GM12864 (cell line): Measurements from ENCODE around the gene PAXX.

Experiments
- DNase-seq: peaks from one replicate; pipeline ENCODE4 v3.0.0-alpha.2; 2011; ENCODE audit warnings: low read depth
- H3K4me3 ChIP-seq: 2 replicates; pipeline ENCODE4 v1.5.1; 2011; ENCODE audit warnings: mild to moderate bottlenecking, low read depth, low read length, control low read depth
- CTCF ChIP-seq: IDR thresholded peaks from 2 replicates; pipeline ENCODE4 v1.5.1; 2011; ENCODE audit warnings: low read depth, mild to moderate bottlenecking, moderate library complexity, low read length, control low read depth, inconsistent platforms; ENCODE audit errors: missing control alignments

Gene PAXX

GRCh38 chr9:136963341-136963740 is 28.9 kb upstream of the PAXX start:
- TF ChIP-seq CTCF, result no peak
- no peak overlapping the region for H3K4me3 ChIP-seq
- no peak for DNase-seq

- TF ChIP-seq CTCF, result no peak
- DNase-seq, result no peak
- H3K4me3 ChIP-seq, result no peak overlapping the region
These were observed 28.5 kb upstream of the PAXX start for GRCh38 chr9:136963751-136964150.

- DNase-seq, result no peak
- H3K4me3 ChIP-seq, result no peak overlapping the region
- no peak for TF ChIP-seq CTCF
These were observed 28.0 kb upstream of the PAXX start for GRCh38 chr9:136964171-136964689.

- no peak for TF ChIP-seq CTCF
These were observed 27.3 kb upstream of the PAXX start for GRCh38 chr9:136964833-136965422.

GRCh38 chr9:136965771-136966484 is 26.3 kb upstream of the PAXX start:
- H3K4me3 ChIP-seq, result no peak overlapping the region
- no peak for TF ChIP-seq CTCF
- no peak for DNase-seq

More at GRCh38 chr9:136964833-136965422, 27.3 kb upstream of the PAXX start:
- DNase-seq, result no peak
- no peak overlapping the region for H3K4me3 ChIP-seq

- no peak for DNase-seq
- H3K4me3 ChIP-seq, result no peak overlapping the region
- no peak for TF ChIP-seq CTCF
These were observed 23.7 kb upstream of the PAXX start for GRCh38 chr9:136968333-136969127.
